Stimulated activated CD4-positive, alpha-beta T cell treated with anti-CD3 and anti-CD28 coated beads, Interleukin-12 subunit alpha, Interleukin-12 subunit beta, amount 100 ng/mL, for 24 hours (primary cell): ENCODE data around the gene BTBD6.

ENCODE experiments used
- DNase-seq, 2 experiments: peaks; one replicate each; pipeline ENCODE4 v3.0.0-alpha.2; 2020; ENCODE audit warnings: low read depth in 2 of 2

The BTBD6 gene

GRCh38 chr14:105248368-105249181 is at the start of gene BTBD6:
Gene BTBD6 (plus strand): TSS chr14:105248533. CDS start chr14:105248712, 179 bp downstream.
- peak; percentile 79 to 84 for DNase-seq

GRCh38 chr14:105198588-105198987 is 49.7 kb upstream of the BTBD6 start:
- no peak for DNase-seq

GRCh38 chr14:105199093-105199492 is 49.2 kb upstream of the BTBD6 start:
- no peak for DNase-seq

GRCh38 chr14:105200074-105200473 is 48.3 kb upstream of the BTBD6 start:
- DNase-seq, result no peak

- no peak for DNase-seq
Observed at GRCh38 chr14:105200641-105201040, 47.7 kb upstream of the BTBD6 start.

- no peak for DNase-seq
Observed at GRCh38 chr14:105201156-105201924, 47.0 kb upstream of the BTBD6 start.

- peak in 1 of 2 experiments; percentile 31 for DNase-seq
Observed at GRCh38 chr14:105201925-105202513, 46.3 kb upstream of the BTBD6 start.

GRCh38 chr14:105203057-105203531 is 45.2 kb upstream of the BTBD6 start:
- DNase-seq, result peak; percentile 31 to 61

- DNase-seq, result no peak
Observed at GRCh38 chr14:105203701-105204100, 44.6 kb upstream of the BTBD6 start.

- no peak for DNase-seq
Observed at GRCh38 chr14:105204206-105204930, 44.0 kb upstream of the BTBD6 start.

- DNase-seq, result no peak
Observed at GRCh38 chr14:105204931-105205672, 43.2 kb upstream of the BTBD6 start.

- no peak for DNase-seq
Observed at GRCh38 chr14:105205673-105206208, 42.6 kb upstream of the BTBD6 start.

GRCh38 chr14:105206873-105207272 is 41.5 kb upstream of the BTBD6 start:
- DNase-seq, result no peak

- no peak for DNase-seq
Observed at GRCh38 chr14:105207460-105207901, 40.9 kb upstream of the BTBD6 start.

GRCh38 chr14:105207996-105208737 is 40.2 kb upstream of the BTBD6 start:
- no peak for DNase-seq

- DNase-seq, result no peak
Observed at GRCh38 chr14:105208738-105209075, 39.6 kb upstream of the BTBD6 start.

- no peak for DNase-seq
Observed at GRCh38 chr14:105209091-105209490, 39.2 kb upstream of the BTBD6 start.

- no peak for DNase-seq
Observed at GRCh38 chr14:105209646-105210045, 38.7 kb upstream of the BTBD6 start.

- no peak for DNase-seq
Observed at GRCh38 chr14:105210266-105211025, 37.9 kb upstream of the BTBD6 start.
